Stimulated activated CD8-positive, alpha-beta memory T cell treated with anti-CD3 and anti-CD28 coated beads, Interleukin-15, amount 100 ng/mL, for 24 hours (primary cell): ENCODE results near the gene MRPS14.

ENCODE experiments used
- DNase-seq: peaks from one replicate; pipeline ENCODE4 v3.0.0-alpha.2; 2020; ENCODE audit warnings: low read depth

The MRPS14 gene

GRCh38 chr1:174982971-174983689 is 40.1 kb downstream of the MRPS14 start:
- no peak for DNase-seq

GRCh38 chr1:174976436-174977108 is 46.7 kb downstream of the MRPS14 start:
- DNase-seq = no peak

- no peak for DNase-seq
These were observed 47.5 kb downstream of the MRPS14 start for GRCh38 chr1:174975764-174976163.

- DNase-seq = no peak
These were observed 48.5 kb downstream of the MRPS14 start for GRCh38 chr1:174974711-174975119.

GRCh38 chr1:174971902-174972301 is 51.3 kb downstream of the MRPS14 start:
- no peak for DNase-seq

GRCh38 chr1:174971466-174971865 is 51.8 kb downstream of the MRPS14 start:
- no peak for DNase-seq

- no peak for DNase-seq
These were observed 53.2 kb downstream of the MRPS14 start for GRCh38 chr1:174969977-174970376.

GRCh38 chr1:174968750-174969244 is 54.4 kb downstream of the MRPS14 start:
- no peak for DNase-seq

GRCh38 chr1:174967845-174968705 is 55.1 kb downstream of the MRPS14 start:
- no peak for DNase-seq

- no peak for DNase-seq
These were observed 57.1 kb downstream of the MRPS14 start for GRCh38 chr1:174966008-174966572.

GRCh38 chr1:174965362-174966007 is 57.7 kb downstream of the MRPS14 start:
- DNase-seq = no peak

- DNase-seq = no peak
These were observed 58.3 kb downstream of the MRPS14 start for GRCh38 chr1:174964972-174965361.

GRCh38 chr1:174964261-174964971 is 58.8 kb downstream of the MRPS14 start:
- DNase-seq = no peak

- no peak for DNase-seq
These were observed 59.6 kb downstream of the MRPS14 start for GRCh38 chr1:174963529-174964125.
